GM18508 (cell line): ENCODE results near the gene CACNA1B.

Experiments
- ATAC-seq: cut with Tn5 transposase; IDR thresholded peaks from one replicate; pipeline ENCODE4 v1.9.1; 2021; ENCODE audit warnings: moderate number of reproducible peaks; ENCODE audit not compliant: insufficient read depth, unreplicated experiment

The CACNA1B gene

GRCh38 chr9:137956688-137957385, 79.3 kb downstream of the CACNA1B start:
- no peak for ATAC-seq

- ATAC-seq: no peak
Measured at GRCh38 chr9:137959641-137960411, 82.2 kb downstream of the CACNA1B start.

- ATAC-seq: no peak
Measured at GRCh38 chr9:137960496-137960895, 82.9 kb downstream of the CACNA1B start.

- ATAC-seq: no peak
Measured at GRCh38 chr9:137963525-137963924, 85.9 kb downstream of the CACNA1B start.

- ATAC-seq: no peak
Measured at GRCh38 chr9:137965177-137965795, 87.7 kb downstream of the CACNA1B start.

GRCh38 chr9:137967280-137967953, 89.8 kb downstream of the CACNA1B start:
- ATAC-seq: no peak

- no peak for ATAC-seq
Measured at GRCh38 chr9:137968235-137968634, 90.7 kb downstream of the CACNA1B start.

- no peak for ATAC-seq
Measured at GRCh38 chr9:137969008-137969407, 91.4 kb downstream of the CACNA1B start.

- ATAC-seq: no peak
Measured at GRCh38 chr9:137969685-137970084, 92.1 kb downstream of the CACNA1B start.

GRCh38 chr9:137970098-137970497, 92.5 kb downstream of the CACNA1B start:
- ATAC-seq: no peak

- ATAC-seq: no peak
Measured at GRCh38 chr9:137970686-137971476, 93.3 kb downstream of the CACNA1B start.

- no peak for ATAC-seq
Measured at GRCh38 chr9:137971477-137972138, 94.0 kb downstream of the CACNA1B start.

GRCh38 chr9:137972355-137972987, 94.9 kb downstream of the CACNA1B start:
- ATAC-seq: no peak

GRCh38 chr9:137972988-137973470, 95.4 kb downstream of the CACNA1B start:
- no peak for ATAC-seq

- no peak for ATAC-seq
Measured at GRCh38 chr9:137973829-137974416, 96.3 kb downstream of the CACNA1B start.

- no peak for ATAC-seq
Measured at GRCh38 chr9:137974746-137975526, 97.4 kb downstream of the CACNA1B start.

GRCh38 chr9:137975527-137975913, 97.9 kb downstream of the CACNA1B start:
- ATAC-seq: no peak
